MCF 10A (cell line): ENCODE data around the gene ENPP7. TPM values are rescaled to one million over a fixed set of nuclear protein-coding genes. Genes with fewer than 3 reads are reported as not detected.

Experiments used
- BruUV-seq: library from RNA; stranded (reverse); fragments of 400-500 nt; replicated peaks from 2 replicates; lab custom pipeline; 2021; lab: Mats Ljungman, UMichigan
- CTCF ChIA-PET: fragments of 300-600 bp; sonication (Branson Sonifier 250); formaldehyde crosslinking; extraction: SDS; loops from one replicate; lab custom pipeline; 2021; ENCODE audit warnings: antibody characterized with exemption, inconsistent platforms; lab: Yijun Ruan, JAX
- POLR2A ChIA-PET: fragments of 300-600, 350-650 bp; sonication (Branson Sonifier 250); formaldehyde crosslinking; extraction: SDS; loops from one replicate; lab custom pipeline; 2020; ENCODE audit warnings: antibody characterized with exemption, inconsistent platforms; lab: Yijun Ruan, JAX
- DNase-seq: peaks from one replicate; pipeline ENCODE4 v3.0.0-alpha.2; 2018; ENCODE audit not compliant: unreplicated experiment
- H3K27ac Mint-ChIP-seq: one replicate; pipeline ENCODE4 v1.8.0; 2022; ENCODE audit warnings: mild to moderate bottlenecking, low read depth, mixed read lengths; ENCODE audit not compliant: unreplicated experiment
- H3K27me3 Mint-ChIP-seq: one replicate; pipeline ENCODE4 v1.8.0; 2022; ENCODE audit warnings: mixed read lengths; ENCODE audit not compliant: insufficient read depth, unreplicated experiment
- H3K36me3 Mint-ChIP-seq: one replicate; pipeline ENCODE4 v1.8.0; 2022; ENCODE audit warnings: mild to moderate bottlenecking, moderate library complexity, mixed read lengths; ENCODE audit not compliant: insufficient read depth, unreplicated experiment
- H3K4me1 Mint-ChIP-seq: one replicate; pipeline ENCODE4 v1.8.0; 2022; ENCODE audit warnings: mixed read lengths; ENCODE audit not compliant: insufficient read depth, unreplicated experiment
- H3K4me3 Mint-ChIP-seq: one replicate; pipeline ENCODE4 v1.8.0; 2022; ENCODE audit warnings: mild to moderate bottlenecking, moderate library complexity, mixed read lengths; ENCODE audit not compliant: unreplicated experiment
- H3K9me3 Mint-ChIP-seq: one replicate; pipeline ENCODE4 v1.8.0; 2022; ENCODE audit warnings: mixed read lengths; ENCODE audit not compliant: unreplicated experiment
- intact Hi-C: fragments of 100-400 bp; cut with micrococcal nuclease; formaldehyde crosslinking; loops from 2 replicates; pipeline ENCODE4 v1.14.1; 2022
- total RNA-seq: library from RNA; stranded (reverse); gene quantifications from 2 replicates; pipeline ENCODE4 v1.2.3, GENCODE V29; 2022
- TF ChIP-seq, protein P1 (sequence below): fragments of 200-600 bp; IDR thresholded peaks from one replicate; pipeline ENCODE4 v1.8.0; 2022; ENCODE audit warnings: antibody characterized with exemption, mild to moderate bottlenecking; ENCODE audit not compliant: unreplicated experiment

Gene ENPP7
- total RNA-seq, 1 experiment from 2014 or later: not detected

DNA sequence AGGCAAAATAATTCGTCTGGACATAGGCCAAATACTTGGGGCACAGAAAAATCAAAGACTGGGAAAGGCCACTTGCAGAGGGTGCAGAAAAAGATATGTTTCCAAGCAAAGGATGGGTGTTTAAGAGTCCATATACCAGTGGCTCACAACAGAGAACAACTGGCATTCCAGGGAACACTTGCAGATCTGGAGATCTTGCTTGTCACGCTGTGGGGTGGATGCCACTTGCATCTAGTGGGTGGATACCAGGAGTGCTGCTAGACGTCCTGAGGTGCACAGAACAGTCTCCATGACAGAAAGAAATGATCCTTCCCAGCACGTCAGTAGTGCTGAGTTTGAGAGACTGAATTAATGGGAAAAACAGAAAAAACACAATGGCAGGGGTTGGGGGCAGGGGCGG is 57.7 kb downstream of the ENPP7 start:
- H3K36me3 Mint-ChIP-seq: peaks cover 14% of the 10 kb centered on the region
- CTCF ChIA-PET: interaction anchor here (1.7 kb wide), 1 partner anchor 47 kb away, joined by 7 read pairs; no protein-coding TSS in a partner anchor
- peak overlapping the region; percentile 35 for H3K27ac Mint-ChIP-seq
- H3K4me1 Mint-ChIP-seq: no peaks in the 10 kb centered on the region
- BruUV-seq: no TSS peak
- no peak overlapping the region for H3K4me3 Mint-ChIP-seq
- POLR2A ChIA-PET: no interaction called here
- H3K9me3 Mint-ChIP-seq: no peaks in the 10 kb centered on the region
- intact Hi-C loops: no loop called here
- TF ChIP-seq, protein P1, sequence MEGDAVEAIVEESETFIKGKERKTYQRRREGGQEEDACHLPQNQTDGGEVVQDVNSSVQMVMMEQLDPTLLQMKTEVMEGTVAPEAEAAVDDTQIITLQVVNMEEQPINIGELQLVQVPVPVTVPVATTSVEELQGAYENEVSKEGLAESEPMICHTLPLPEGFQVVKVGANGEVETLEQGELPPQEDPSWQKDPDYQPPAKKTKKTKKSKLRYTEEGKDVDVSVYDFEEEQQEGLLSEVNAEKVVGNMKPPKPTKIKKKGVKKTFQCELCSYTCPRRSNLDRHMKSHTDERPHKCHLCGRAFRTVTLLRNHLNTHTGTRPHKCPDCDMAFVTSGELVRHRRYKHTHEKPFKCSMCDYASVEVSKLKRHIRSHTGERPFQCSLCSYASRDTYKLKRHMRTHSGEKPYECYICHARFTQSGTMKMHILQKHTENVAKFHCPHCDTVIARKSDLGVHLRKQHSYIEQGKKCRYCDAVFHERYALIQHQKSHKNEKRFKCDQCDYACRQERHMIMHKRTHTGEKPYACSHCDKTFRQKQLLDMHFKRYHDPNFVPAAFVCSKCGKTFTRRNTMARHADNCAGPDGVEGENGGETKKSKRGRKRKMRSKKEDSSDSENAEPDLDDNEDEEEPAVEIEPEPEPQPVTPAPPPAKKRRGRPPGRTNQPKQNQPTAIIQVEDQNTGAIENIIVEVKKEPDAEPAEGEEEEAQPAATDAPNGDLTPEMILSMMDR: no peak
- no peaks in the 10 kb centered on the region for H3K27me3 Mint-ChIP-seq
- DNase-seq: no peak

DNA sequence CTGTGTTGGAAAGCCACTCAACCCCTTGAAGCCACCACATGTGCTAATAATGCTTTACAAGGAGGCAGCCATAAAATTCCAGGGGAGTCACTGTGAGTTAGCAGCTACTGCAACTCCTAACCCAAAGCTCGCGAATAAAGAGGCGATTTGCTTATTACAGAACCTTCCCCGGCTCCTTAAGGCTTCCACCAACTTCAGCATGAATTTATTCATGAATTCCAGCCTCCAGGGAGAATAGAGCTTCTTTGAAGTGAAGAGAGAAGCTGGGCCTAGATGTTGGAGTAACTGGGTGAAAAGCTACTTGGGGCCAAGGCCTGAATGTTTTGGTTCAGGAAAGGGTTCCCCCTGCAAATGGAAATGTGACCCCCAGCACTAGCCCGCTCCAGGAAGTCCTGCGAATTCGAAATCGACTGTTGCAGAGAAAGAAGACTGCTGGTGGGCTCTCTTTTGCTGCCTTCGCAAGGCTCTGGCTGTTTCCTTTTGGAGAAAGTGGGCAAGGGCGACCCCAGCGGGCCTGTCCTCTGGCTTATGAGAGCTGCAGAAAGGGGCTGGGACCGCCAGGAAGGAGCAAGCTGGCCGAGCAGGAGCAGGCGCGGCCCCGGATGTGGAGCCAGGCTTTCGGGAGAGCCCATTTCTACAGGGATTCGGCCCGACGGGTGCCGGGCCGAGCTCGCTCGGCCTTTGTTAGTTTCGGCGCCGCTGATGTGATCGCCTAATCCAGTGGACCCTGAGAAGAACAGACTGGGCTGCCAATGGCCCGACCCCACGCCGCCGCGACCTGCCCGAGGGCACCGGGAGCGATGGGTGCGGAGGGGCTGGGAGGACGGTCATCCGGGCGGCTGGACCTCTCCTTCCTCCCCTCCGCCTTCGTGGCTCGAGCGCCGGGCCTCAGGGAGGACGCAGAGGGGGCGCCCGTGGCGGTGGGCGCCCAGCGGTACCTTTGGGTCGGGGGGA is 58.5 kb downstream of the ENPP7 start:
- Mint-ChIP-seq H3K4me1 (no peaks in the 10 kb centered on the region), H3K9me3 (no peaks in the 10 kb centered on the region), H3K4me3 (no peak overlapping the region), H3K27ac (peak overlapping the region; percentile 35), H3K36me3 (peaks cover 14% of the 10 kb centered on the region), H3K27me3 (no peaks in the 10 kb centered on the region)
- TF ChIP-seq, protein P1: no peak
- no peak for DNase-seq
- no TSS peak for BruUV-seq
- CTCF ChIA-PET: interaction anchor here (0.6 to 1.7 kb wide), 3 partner anchors 14 to 203 kb away, joined by 3 to 7 read pairs (median 3); no protein-coding TSS in a partner anchor
- intact Hi-C loops: no loop called here
- POLR2A ChIA-PET: no interaction called here

DNA sequence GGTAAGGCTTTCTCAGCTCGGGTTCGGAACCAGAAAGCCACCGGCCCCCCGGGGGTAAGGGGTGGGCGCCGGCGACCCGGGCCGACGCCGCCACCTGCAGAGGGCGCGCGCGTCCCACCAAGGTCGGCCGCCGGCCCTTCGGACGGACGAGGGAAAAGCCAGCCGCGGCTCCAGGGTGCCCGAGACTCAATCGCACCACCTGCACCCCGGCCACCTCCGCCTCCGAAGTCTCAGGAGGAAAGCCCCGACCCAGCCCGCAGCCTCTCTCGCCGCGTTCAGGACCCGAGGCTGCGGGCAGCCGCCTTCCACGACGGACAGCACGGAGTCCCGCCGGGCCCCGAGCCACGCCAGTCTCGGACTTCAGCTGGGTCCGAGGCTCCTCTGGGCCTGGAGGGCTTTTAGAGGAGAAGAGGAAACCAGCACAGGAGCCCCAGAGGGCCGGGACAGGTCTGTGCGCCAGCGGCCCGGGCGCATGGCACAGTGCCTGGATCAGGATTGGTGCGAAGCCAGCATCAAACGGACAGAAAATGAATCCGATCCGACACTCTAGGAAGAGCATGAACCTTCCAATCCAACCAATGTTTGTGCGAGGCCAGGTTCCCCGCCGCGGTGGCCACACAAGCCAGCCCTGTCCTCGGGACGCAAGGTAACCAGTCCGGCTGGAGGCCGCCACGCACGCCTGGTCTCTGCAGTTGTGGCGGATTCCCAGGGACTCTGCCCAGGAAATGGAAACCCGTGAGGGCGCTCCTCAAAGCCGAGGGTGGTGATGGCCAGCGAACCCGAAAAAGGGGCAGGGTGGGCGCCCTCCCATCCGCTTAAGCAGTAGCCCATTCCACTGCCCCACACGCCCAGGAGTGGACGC is 59.4 kb downstream of the ENPP7 start:
- ChIA-PET POLR2A (no interaction called here), CTCF (interaction anchor here (0.6 to 1.7 kb wide), 3 partner anchors 15 to 202 kb away, joined by 3 to 7 read pairs (median 3); no protein-coding TSS in a partner anchor)
- TF ChIP-seq, protein P1: peak; percentile 77
- H3K4me3 Mint-ChIP-seq: no peak overlapping the region
- intact Hi-C loops: no loop called here
- no peaks in the 10 kb centered on the region for H3K27me3 Mint-ChIP-seq
- no TSS peak for BruUV-seq
- H3K27ac Mint-ChIP-seq: no peak overlapping the region
- H3K4me1 Mint-ChIP-seq: no peaks in the 10 kb centered on the region
- peaks cover 10% of the 10 kb centered on the region for H3K36me3 Mint-ChIP-seq
- H3K9me3 Mint-ChIP-seq: no peaks in the 10 kb centered on the region
- peak; percentile 39 for DNase-seq
